GM19463 (cell line): ENCODE measurements around the gene FAT4.

Experiments used
- ATAC-seq: cut with Tn5 transposase; IDR thresholded peaks from one replicate; pipeline ENCODE4 v1.9.1; 2021; ENCODE audit warnings: mild to moderate bottlenecking, moderate library complexity; ENCODE audit not compliant: unreplicated experiment

Gene FAT4

DNA sequence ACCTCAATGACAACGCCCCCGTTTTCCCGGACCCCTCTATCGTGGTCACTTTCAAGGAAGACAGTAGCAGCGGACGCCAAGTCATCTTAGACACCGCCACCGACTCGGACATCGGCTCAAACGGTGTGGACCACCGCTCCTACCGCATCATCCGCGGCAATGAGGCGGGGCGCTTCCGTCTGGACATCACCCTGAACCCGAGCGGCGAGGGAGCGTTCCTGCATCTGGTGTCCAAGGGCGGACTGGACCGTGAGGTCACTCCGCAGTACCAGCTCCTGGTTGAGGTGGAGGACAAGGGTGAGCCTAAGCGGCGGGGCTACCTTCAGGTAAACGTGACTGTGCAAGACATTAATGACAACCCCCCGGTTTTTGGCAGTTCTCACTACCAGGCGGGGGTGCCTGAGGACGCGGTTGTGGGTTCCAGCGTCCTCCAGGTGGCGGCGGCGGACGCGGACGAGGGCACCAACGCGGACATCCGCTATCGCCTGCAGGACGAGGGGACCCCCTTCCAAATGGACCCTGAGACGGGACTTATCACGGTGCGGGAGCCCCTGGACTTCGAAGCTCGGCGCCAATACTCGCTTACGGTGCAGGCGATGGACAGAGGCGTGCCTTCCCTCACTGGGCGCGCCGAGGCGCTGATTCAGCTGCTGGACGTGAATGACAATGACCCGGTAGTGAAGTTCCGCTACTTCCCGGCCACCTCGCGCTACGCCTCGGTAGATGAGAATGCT is 2.2 kb downstream of the FAT4 start:
- ATAC-seq, result no peak

DNA sequence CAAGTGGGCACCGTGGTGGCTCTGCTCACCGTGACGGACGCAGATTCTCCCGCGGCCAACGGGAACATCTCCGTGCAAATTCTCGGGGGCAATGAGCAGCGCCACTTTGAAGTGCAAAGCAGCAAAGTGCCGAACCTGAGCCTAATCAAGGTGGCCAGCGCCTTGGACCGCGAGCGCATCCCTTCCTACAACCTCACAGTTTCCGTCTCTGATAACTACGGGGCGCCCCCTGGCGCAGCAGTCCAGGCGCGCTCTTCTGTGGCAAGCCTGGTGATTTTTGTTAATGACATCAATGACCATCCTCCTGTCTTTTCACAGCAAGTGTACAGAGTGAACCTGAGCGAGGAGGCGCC is 2.7 kb downstream of the FAT4 start:
- ATAC-seq, result no peak

GRCh38 chr4:125319311-125319710 is 4.6 kb downstream of the FAT4 start:
- ATAC-seq, result no peak

GRCh38 chr4:125321709-125322365 is 7.1 kb downstream of the FAT4 start:
- no peak for ATAC-seq

GRCh38 chr4:125322366-125322730 is 7.6 kb downstream of the FAT4 start:
- no peak for ATAC-seq

DNA sequence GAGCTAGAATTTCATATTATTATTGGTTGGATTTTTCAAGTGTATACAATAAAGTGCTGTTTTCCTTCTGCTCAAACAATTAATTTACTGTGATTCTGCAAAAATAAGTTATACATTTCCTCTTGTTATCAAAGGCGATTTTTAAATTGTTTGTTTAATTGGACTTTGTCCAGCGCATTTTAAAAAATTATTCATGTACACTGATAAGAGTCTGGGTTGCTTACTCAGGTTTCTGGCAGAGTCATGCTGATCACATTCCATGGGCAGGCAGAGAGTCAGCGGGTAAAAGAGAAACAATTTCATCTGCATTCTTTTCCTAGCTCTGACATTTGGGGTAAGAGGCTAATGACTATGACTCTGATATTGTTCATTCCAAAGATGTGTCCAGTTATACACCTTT is 8.9 kb downstream of the FAT4 start:
- ATAC-seq, result no peak

DNA sequence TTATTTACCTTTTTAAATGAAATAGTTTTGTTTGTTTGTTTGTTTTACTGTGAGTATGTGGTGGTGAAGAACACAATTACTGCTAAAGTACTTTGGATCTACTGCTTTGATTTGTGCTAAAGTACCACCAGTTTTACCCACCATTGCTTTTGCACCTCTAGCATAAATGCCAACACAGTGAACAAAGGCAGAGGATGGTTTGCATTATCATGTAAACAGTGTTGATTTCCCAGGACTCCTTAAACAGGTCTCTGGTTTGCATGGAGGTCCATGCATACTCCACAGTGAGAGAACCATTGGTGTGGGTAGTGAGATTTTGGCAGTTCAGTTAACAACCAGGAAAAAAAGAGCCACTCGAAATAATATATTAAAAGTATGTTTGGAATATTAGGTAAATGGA is 11.0 kb downstream of the FAT4 start:
- no peak for ATAC-seq

- no peak for ATAC-seq
Measured at GRCh38 chr4:125331116-125331515, 16.4 kb downstream of the FAT4 start.

GRCh38 chr4:125334926-125335325 is 20.2 kb downstream of the FAT4 start:
- ATAC-seq, result no peak

- ATAC-seq, result no peak
Measured at GRCh38 chr4:125338814-125339213, 24.1 kb downstream of the FAT4 start.

DNA sequence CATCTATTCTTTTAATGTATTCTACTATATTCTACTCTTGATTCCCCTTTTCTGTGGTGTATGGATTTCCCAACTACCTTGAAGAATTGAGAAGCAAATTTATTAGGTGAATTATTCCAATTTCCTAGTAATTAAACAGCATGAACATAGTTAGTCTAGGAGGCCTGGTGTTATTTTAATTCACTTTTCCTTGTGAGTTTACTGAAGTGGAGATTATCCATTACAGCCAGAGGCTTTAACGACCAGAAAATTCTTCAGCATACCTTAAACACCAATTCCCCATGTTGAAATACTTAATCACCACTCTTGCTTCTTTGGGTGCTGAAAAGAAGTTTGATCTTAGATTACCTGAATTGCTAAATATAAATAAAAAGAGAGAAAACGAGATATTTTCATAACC is 29.4 kb downstream of the FAT4 start:
- ATAC-seq, result no peak

DNA sequence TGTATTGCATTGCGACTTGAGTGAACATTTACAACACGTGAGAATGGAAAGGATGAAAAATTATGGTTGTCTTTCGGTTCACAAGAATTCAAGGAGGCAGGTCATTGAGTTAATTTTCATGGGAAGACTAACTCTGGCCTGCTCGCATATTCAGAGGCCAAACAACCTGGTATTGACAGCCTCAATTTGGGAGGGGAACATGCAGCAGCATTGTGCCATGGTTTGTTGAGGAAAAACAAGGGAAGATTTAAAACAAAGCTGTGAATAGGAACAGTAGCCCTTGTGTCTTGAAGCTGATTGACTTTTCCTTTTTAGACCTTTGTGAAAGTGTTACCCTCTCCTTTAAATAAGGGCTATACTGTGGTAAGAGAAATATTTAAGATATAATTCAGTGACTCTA is 31.9 kb downstream of the FAT4 start:
- no peak for ATAC-seq

- no peak for ATAC-seq
Measured at GRCh38 chr4:125350470-125351135, 35.8 kb downstream of the FAT4 start.

GRCh38 chr4:125352521-125352920 is 37.8 kb downstream of the FAT4 start:
- no peak for ATAC-seq

DNA sequence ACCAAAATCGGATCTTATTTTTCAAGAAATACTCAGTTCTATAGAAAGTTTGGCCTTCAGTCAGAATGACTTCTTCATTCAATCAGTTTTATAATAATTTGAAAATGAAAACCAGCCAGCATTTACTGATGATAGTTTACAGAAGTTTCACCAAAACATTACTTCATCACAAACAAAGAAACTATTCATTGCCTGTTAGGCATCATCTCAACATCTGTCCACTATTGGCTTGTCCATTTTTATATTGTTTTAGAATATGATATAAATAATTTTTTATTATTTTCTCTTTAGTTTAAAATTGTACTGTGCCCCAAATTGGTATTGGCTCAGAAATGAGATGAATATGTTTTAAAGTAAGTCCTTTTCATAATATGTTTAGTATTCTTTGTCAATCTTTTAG is 38.4 kb downstream of the FAT4 start:
- no peak for ATAC-seq

- no peak for ATAC-seq
Measured at GRCh38 chr4:125355791-125356190, 41.0 kb downstream of the FAT4 start.

DNA sequence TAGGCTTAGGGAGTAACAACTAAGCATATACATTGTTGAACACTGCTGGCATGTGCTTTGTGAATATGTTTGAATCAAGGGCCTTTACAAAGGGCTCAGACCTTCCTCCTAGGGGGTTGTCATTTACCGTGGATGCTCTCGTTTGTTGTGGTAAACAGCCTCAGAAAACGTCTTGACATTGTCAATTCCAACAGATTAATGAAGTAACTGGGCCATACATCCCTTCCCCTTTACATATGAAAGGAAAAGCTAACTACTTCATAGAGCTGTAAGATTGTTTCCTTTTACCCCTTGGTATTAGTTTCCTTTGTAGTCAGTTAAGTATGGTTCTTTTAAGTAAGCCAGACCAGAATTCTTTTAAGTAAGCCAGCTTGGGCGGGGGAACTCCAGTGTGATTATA is 42.9 kb downstream of the FAT4 start:
- no peak for ATAC-seq

DNA sequence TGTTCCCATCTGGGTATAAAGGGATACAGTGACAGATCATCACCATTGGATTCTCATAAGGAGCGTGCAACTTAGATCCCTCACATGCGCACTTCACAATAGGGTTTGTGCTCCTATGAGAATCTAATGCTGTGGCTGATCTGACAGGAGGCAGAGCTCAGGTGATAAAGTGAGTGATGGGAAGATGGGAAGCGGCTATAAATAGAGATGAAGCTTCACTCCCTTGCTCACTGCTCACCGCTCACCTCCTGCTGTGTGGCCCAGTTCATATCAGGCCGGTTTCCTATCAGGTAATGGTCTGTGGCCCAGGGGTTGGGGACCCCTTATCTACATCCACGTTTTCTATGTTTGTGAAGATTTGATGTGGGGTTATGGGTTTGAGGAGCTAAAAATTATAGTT is 43.7 kb downstream of the FAT4 start:
- ATAC-seq, result no peak

- ATAC-seq, result no peak
Measured at GRCh38 chr4:125359363-125359762, 44.6 kb downstream of the FAT4 start.

GRCh38 chr4:125359960-125360634 is 45.3 kb downstream of the FAT4 start:
- no peak for ATAC-seq

- ATAC-seq, result no peak
Measured at GRCh38 chr4:125360727-125361126, 46.0 kb downstream of the FAT4 start.
